Activated T-cell treated with anti-CD3 and anti-CD28 coated beads, Interleukin-2, amount 50 U/mL, for 4 hours (primary cell): ENCODE data around the gene CPE. TPM values are rescaled to one million over a fixed set of nuclear protein-coding genes. Genes with fewer than 3 reads are reported as not detected.
A peak's percentile ranks its signal among the peaks of the same experiment; 100 is the strongest.
"Not testable (repeated sequence)": the region's sequence is repeated elsewhere in the genome, so short reads cannot be mapped to it uniquely, and the experiment has no call there.

Experiments used
- ATAC-seq, 2 donors: fragments of 200-7000 bp; cut with Tn5 transposase; one replicate each; pipeline ENCODE4 v1.10.0; 2021
- DNase-seq: peaks from one replicate; pipeline ENCODE4 v3.0.0-alpha.2; 2020
- H3K27me3 Mint-ChIP-seq: one replicate; pipeline ENCODE4 v1.8.0; 2021; ENCODE audit warnings: low read depth, mixed read lengths
- H3K36me3 Mint-ChIP-seq: one replicate; pipeline ENCODE4 v1.8.0; 2022; ENCODE audit warnings: mixed read lengths; ENCODE audit not compliant: insufficient read depth
- H3K4me1 Mint-ChIP-seq: one replicate; pipeline ENCODE4 v1.8.0; 2021; ENCODE audit warnings: low read depth, mixed read lengths
- H3K4me3 Mint-ChIP-seq: one replicate; pipeline ENCODE4 v1.8.0; 2021; ENCODE audit warnings: mild to moderate bottlenecking, moderate library complexity, mixed read lengths
- H3K9me3 Mint-ChIP-seq: one replicate; pipeline ENCODE4 v1.8.0; 2021; ENCODE audit warnings: mixed read lengths
- total RNA-seq, 3 donors: library from RNA; stranded (reverse); gene quantifications; one replicate each; pipeline ENCODE4 v1.2.1, GENCODE V29; 2021

Gene CPE
- total RNA-seq, 3 donors from 2014 or later = 0.40 TPM; not detected in 2

DNA sequence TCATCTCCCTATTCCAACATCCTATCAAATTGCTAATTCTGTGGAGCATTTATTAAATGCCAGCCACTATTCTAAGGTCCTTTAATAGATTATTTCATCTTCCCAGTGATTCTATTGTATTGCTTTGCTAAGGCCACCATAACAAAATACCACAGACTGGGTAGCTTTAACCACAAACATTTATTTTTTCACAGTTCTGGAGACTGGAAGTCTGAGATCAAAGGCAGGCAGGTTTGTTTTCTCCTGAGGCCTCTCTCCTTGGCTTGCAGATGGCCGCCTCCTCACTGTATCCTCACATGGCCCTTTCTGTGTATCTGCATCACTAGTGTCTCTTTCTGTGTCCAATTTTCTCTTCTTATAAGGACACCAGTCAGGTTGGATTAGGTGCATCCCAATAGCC, 64.5 kb downstream of the CPE start:
- H3K9me3 Mint-ChIP-seq = no peaks in the 10 kb centered on the region
- no peak overlapping the region for H3K4me3 Mint-ChIP-seq
- H3K27me3 Mint-ChIP-seq = no peaks in the 10 kb centered on the region
- no peak for ATAC-seq
- no peak for DNase-seq
- H3K36me3 Mint-ChIP-seq = no peaks in the 10 kb centered on the region
- H3K4me1 Mint-ChIP-seq = no peaks in the 10 kb centered on the region

DNA sequence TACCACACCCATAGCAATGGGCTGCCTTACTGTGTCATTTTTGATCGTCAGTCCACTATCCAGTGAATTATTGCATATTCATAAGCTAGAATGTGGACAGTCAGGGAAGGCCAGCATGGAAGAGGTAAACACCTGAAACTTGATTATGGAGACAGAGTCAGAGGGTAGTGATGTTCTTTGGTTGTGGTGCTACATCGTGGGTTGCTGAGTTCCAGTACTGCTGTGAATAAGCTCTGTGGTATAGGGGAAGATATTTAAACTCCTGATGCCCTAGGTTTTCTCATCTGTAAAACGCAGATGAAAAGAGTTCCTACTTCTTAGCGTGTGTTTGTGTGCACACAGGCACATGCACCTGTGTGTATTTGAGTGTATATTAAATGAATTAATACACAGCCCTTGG, 69.9 kb downstream of the CPE start:
- no peak for ATAC-seq
- Mint-ChIP-seq H3K9me3 (no peaks in the 10 kb centered on the region), H3K4me3 (no peak overlapping the region), H3K36me3 (no peaks in the 10 kb centered on the region), H3K27me3 (no peaks in the 10 kb centered on the region), H3K4me1 (no peaks in the 10 kb centered on the region)
- no peak for DNase-seq

DNA sequence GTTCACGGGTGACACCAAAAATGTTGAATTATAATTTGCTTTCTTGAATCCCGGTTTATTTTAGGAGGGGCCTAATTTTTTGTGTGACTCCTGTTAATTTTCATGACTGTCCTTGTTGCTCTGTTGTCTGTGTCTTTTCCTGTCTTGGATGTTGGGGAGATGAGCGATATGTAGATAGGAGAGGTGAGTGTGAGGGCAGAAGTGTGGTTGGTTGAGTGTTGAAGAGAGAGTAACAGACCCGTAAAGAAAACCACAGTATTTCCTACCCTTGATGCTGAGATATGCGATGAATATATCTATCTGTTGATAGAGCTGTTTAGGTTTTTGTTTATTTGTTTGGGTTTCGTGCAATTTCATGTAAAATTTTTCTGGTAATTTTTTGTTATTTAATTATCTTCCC, 70.5 kb downstream of the CPE start:
- H3K27me3 Mint-ChIP-seq = no peaks in the 10 kb centered on the region
- no peaks in the 10 kb centered on the region for H3K36me3 Mint-ChIP-seq
- H3K4me3 Mint-ChIP-seq = no peak overlapping the region
- no peak for DNase-seq
- H3K4me1 Mint-ChIP-seq = no peaks in the 10 kb centered on the region
- H3K9me3 Mint-ChIP-seq = no peaks in the 10 kb centered on the region
- no peak for ATAC-seq

DNA sequence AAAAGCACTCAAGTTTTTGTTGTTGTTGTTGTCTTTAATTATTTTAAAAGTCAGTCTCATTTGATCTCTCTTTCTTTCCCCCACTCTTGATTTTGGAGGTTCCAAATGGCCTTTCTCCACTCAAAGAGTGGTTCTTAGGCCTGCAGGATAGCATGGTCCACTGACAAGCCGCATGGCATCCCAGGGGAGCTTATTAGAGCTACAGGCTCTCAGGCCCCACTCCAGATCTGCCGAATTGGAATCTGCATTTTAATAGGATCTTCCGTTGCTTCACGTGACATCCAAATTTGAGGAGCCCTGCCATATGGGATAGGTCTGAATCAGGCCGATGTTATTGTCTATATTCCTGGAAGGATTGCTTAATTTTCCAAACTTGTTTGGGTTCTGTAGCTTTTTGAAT, 72.1 kb downstream of the CPE start:
- DNase-seq (no peak), ATAC-seq (no peak)
- Mint-ChIP-seq H3K36me3 (no peaks in the 10 kb centered on the region), H3K9me3 (no peaks in the 10 kb centered on the region), H3K27me3 (no peaks in the 10 kb centered on the region), H3K4me3 (no peak overlapping the region), H3K4me1 (no peaks in the 10 kb centered on the region)

DNA sequence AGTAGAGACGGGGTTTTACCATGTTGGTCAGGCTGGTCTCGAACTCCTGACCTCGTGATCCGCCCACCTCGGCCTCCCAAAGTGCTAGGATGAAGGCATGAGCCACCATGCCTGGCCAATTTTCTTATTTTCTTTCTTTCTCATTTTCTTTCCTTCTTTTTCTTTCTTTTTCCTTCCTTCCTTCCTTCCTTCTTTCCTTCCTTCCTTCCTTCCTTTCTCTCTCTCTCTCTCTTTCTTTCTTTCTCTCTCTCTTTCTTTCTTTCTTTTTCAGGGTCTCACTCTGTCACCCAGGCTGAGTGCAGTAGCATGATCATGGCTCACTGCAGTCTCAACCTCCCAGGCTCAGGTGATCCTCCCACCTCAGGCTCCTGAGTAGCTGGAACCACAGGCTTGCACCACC, 74.3 kb downstream of the CPE start:
- not testable (repeated sequence) for H3K9me3 Mint-ChIP-seq, H3K27me3 Mint-ChIP-seq, H3K4me3 Mint-ChIP-seq, DNase-seq, H3K36me3 Mint-ChIP-seq, ATAC-seq, H3K4me1 Mint-ChIP-seq

DNA sequence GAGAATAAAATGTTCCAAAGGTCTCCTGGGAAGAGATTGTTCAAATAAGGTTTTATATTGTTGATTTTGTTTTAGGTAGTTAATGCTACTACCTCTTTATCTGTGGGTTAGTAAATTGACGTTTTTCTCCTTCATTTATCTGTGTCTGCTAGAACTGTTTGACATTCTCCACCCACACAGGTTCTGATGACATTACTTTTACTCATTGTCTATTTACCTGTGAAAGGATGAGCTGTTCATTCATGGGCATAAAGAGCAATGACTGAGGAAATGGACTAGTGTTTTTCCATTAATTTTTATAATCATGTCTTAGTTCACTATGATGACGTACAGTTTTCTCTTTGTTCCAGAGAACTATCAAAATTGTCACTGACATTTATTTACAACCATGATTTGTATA, 75.6 kb downstream of the CPE start:
- Mint-ChIP-seq H3K9me3 (no peaks in the 10 kb centered on the region), H3K27me3 (no peaks in the 10 kb centered on the region), H3K36me3 (no peaks in the 10 kb centered on the region), H3K4me3 (no peak overlapping the region), H3K4me1 (no peaks in the 10 kb centered on the region)
- no peak for ATAC-seq
- DNase-seq = no peak

DNA sequence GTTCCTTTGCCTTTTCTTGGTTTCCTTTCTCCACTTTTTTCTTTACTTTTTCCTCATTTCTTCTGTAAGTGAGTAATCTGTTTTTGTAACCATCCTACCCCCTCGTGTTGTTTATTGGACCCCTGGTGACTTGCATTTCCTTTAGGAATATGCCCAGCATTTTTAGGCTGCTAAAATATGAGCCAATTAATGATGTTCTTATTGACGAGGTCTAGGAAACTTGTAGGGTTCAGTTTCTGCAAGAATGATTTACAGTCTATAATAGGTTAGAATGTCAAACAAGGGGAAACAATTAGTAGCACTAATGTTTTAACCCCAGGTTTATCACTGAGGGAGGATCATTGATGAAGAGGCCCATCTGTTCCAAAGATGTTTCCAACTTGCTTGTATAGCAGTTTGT, 79.0 kb downstream of the CPE start:
- Mint-ChIP-seq H3K4me3 (no peak overlapping the region), H3K9me3 (no peaks in the 10 kb centered on the region)
- DNase-seq = no peak

DNA sequence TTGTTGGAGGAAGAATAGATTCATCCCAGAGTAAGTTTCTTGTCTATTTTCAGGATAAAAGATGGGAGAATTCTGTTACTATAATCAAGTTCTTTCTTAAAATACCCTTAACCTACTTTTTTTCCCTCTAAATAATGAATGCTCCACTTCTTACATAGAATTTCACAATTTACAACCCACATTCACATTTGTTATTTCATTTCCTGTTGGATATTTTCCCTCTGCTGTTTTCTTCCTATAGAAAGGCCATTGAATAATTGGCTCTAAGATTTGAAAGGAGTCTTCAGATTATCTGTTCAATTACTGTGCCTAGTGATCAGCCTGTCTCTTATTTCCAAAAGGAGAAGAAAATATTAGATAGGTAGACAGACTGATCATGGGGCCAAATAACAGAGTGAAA, 79.7 kb downstream of the CPE start:
- Mint-ChIP-seq H3K27me3 (peaks cover 5% of the 10 kb centered on the region), H3K9me3 (no peaks in the 10 kb centered on the region), H3K4me3 (no peak overlapping the region), H3K4me1 (no peaks in the 10 kb centered on the region), H3K36me3 (no peaks in the 10 kb centered on the region)
- DNase-seq (no peak), ATAC-seq (no peak)

More for the DNA sequence above, 79.0 kb downstream of the CPE start:
- Mint-ChIP-seq H3K36me3 (no peaks in the 10 kb centered on the region), H3K4me1 (no peaks in the 10 kb centered on the region), H3K27me3 (peaks cover 5% of the 10 kb centered on the region)
- ATAC-seq = no peak

DNA sequence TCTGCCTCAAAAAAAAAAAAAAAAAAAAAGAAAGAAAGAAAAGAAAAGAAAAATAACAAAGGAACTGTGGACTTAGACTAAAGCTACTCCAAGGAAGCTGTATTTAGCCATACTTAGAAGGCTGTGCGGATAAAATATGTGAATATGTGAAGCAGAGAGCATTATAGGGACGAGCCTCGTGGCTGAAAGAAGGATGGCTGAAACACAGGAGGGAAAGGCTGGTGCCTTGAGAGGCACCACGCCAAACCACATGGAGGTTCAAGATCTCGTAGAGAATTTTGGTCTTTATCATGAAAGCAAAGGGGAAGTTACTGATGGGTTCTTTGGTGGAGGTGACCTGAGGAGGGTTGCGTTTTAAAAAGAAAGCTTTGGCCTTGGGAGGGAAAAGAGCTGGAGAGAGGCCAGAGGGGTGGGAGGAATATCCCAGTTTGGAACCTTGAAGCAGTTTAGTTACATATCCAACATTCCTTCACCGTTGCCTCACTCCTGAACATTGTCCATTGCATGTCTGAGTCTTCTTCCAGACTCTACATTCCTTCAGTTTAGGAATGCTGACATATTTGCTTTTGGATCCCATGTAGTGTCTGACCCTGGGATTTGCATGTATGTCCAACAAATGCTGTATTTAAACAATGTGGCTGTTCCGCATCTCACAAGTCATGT, 82.5 kb downstream of the CPE start:
- H3K4me1 Mint-ChIP-seq = no peaks in the 10 kb centered on the region
- no peak overlapping the region for H3K4me3 Mint-ChIP-seq
- H3K27me3 Mint-ChIP-seq = peaks cover 5% of the 10 kb centered on the region
- ATAC-seq (no peak), DNase-seq (no peak)
- H3K9me3 Mint-ChIP-seq = no peaks in the 10 kb centered on the region
- H3K36me3 Mint-ChIP-seq = no peaks in the 10 kb centered on the region

DNA sequence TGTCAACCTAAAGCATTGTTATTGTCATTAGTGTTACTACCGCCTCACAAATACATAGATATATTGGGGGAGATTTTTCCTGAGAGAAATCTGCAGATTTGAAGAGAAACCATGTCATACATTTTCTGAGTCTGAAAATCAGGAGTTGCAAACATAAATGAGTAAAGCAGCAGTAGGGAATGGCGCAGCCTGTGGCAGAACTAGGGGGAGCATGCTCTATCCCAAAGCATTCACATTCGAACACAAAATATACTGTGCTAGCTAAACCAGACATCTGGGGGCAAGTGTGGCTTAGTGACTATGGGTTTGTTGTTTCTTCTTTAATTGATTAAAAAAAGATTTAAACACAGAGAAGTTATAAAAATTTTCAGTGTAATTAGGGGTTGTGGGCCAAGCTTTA, 83.2 kb downstream of the CPE start:
- Mint-ChIP-seq H3K4me3 (no peak overlapping the region), H3K27me3 (peaks cover 5% of the 10 kb centered on the region), H3K4me1 (no peaks in the 10 kb centered on the region), H3K9me3 (no peaks in the 10 kb centered on the region), H3K36me3 (no peaks in the 10 kb centered on the region)
- ATAC-seq (no peak), DNase-seq (no peak)

DNA sequence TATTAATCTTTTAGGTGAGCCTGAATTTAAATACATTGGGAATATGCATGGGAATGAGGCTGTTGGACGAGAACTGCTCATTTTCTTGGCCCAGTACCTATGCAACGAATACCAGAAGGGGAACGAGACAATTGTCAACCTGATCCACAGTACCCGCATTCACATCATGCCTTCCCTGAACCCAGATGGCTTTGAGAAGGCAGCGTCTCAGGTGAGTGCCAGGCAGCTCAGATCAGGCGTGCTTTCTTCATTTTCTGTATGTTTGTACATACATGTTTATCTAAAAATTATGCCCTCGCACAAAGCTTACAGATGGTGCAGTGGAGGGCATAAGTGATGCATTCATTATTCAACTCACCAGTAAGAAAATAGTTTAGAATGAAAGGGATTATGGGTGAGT, 85.6 kb downstream of the CPE start:
- H3K27me3 Mint-ChIP-seq = peaks cover 5% of the 10 kb centered on the region
- H3K36me3 Mint-ChIP-seq = no peaks in the 10 kb centered on the region
- H3K9me3 Mint-ChIP-seq = no peaks in the 10 kb centered on the region
- DNase-seq (no peak), ATAC-seq (no peak)
- H3K4me3 Mint-ChIP-seq = no peak overlapping the region
- no peaks in the 10 kb centered on the region for H3K4me1 Mint-ChIP-seq

DNA sequence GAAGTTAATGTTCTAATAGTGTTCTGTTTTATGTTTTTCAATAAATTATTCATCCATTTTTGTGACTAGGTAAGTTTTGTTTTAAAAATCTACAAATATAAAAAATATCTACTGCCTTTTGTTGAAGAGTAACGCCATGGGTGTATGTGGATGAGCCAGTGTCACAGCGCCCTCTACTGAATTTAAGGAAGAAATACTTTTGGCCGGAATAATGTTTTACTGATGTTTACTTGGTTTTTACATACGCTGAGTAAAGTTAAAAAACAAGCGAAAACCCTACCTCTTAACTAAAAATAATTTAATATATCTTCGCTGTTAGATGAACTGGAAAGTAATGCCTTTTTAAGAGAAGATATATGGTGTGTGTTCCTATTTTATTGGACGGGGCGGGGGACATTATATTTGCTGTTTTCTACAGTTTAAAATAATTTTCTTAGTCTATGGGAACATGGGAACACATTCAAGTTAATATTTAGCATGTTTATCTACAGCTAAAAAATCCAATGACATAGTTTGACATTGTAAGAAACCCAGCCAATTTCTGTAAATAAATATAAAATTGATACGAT, 86.1 kb downstream of the CPE start:
- Mint-ChIP-seq H3K4me3 (no peak overlapping the region), H3K9me3 (no peaks in the 10 kb centered on the region), H3K27me3 (peaks cover 4% of the 10 kb centered on the region), H3K36me3 (no peaks in the 10 kb centered on the region), H3K4me1 (no peaks in the 10 kb centered on the region)
- no peak for DNase-seq
- ATAC-seq = peak in 1 of 2 donors; percentile 43

DNA sequence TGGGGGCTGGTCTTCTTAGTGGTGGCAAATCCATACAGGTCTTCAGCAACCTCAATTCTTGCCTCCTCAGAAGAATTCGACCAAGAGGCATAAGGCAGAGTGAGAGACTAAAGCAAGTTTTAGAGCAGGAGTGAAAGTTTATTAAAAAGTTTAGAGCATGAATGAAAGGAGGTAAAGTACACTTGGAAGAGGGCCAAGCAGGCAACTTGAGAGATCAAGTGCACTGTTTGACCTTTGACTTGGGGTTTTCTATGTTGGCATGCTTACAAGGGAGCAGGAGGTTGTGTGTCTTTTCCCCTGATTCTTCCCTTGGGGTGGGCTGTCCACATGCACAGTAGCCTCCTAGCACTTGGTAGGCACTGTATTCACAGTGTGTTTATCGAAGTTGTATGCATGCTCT, 91.2 kb downstream of the CPE start:
- Mint-ChIP-seq H3K9me3 (peaks cover 10% of the 10 kb centered on the region), H3K36me3 (peaks cover 5% of the 10 kb centered on the region), H3K4me3 (no peak overlapping the region), H3K27me3 (no peaks in the 10 kb centered on the region), H3K4me1 (no peaks in the 10 kb centered on the region)
- ATAC-seq = no peak
- no peak for DNase-seq

DNA sequence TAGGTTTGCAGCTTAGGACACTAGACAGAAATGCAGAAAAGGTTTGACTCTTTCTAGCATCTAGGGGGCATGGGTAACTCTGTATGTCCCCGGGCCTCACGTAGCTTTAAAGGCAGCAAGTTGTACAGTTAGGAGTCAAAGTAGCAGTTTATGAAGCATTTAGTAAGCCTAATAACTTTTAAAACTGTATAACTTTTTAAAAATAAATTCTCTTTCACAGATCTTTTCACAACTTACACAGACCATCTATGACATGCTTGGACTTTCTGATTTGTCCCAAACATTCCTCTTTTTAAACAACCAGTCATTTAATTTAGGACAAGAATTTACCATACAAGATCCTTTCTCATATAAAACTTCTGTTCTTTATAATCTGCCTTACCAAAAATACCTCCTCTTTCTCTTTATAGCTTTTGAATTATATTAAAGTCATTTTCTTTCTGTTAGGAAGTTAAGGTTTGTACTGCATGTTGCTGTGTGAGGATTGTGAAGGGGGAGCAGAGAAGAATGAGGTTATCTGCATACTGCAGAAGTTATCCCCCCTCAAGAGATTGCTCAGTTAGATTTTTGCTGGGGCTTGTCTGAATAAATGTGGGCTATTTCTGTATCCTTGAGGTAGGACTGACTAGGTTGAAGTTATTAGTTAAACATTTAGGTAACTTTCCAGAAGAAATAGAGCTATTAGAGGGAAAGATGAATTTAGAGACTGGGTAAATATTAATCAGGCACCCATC, 94.3 kb downstream of the CPE start:
- Mint-ChIP-seq H3K36me3 (peaks cover 5% of the 10 kb centered on the region), H3K27me3 (peaks cover 4% of the 10 kb centered on the region), H3K4me3 (no peak overlapping the region), H3K9me3 (peaks cover 10% of the 10 kb centered on the region), H3K4me1 (no peaks in the 10 kb centered on the region)
- ATAC-seq (no peak), DNase-seq (no peak)
